Ureter (tissue), 1 donor: ENCODE measurements around the gene NUDCD3. TPM values are rescaled to one million over a fixed set of nuclear protein-coding genes. Genes with fewer than 3 reads are reported as not detected.

Experiments used
- DNase-seq: peaks from one replicate; pipeline ENCODE4 v3.0.0-alpha.2; 2020; ENCODE audit warnings: low spot score
- total RNA-seq: library from RNA; stranded (reverse); gene quantifications from one replicate; pipeline ENCODE4 v1.2.4, GENCODE V29; 2023
- donor health status: DM: yes; HTN: yes; CAD: no.

Gene NUDCD3
- 131 TPM for total RNA-seq

DNA sequence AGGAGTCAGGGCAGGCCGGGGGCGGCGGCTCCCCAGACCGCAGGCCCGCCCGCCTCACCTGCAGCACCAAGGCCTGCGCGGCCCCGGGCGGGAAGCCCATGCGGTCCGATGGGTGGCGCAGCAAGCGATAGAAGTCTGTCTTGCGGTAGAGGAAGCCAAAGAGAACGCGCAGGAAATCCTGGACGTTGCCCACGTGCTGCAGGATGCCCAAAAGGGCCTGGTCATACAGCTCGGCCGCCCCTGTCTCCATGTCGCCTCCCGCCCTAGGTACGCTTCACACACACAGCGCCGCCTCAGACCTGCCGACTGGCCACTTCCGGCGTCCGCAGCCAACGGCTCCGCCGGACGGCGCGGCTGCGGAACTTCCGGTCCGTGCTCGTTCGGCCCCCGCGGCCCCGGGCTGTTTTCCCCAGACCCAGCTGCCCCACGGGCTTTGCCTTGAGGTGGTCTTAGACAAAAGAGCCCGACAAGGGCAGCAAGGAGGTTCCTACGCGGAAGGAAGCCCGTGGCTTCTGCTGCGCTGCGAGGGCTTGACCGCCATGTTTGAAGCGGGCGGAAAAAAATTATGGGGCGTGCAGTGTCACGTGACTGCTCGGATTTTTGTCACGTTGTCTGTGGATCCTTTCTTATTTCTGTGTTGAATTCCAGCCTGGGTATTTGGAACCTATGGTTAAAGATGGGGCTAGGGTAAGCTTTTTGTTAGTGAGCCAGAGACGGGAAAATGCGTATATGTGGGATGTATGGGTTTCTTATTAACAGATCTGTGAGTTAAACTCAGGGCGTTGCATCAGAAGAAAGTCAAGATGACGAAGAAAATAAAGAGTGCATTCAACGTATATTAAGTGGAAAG lies at the start of gene NUDCD3:
Gene NUDCD3, minus strand, starts transcription at position 308 of the 850 bp plus-strand sequence. Its CDS starts 58 bp downstream, at position 250.
- DNase-seq = peak; percentile 82

DNA sequence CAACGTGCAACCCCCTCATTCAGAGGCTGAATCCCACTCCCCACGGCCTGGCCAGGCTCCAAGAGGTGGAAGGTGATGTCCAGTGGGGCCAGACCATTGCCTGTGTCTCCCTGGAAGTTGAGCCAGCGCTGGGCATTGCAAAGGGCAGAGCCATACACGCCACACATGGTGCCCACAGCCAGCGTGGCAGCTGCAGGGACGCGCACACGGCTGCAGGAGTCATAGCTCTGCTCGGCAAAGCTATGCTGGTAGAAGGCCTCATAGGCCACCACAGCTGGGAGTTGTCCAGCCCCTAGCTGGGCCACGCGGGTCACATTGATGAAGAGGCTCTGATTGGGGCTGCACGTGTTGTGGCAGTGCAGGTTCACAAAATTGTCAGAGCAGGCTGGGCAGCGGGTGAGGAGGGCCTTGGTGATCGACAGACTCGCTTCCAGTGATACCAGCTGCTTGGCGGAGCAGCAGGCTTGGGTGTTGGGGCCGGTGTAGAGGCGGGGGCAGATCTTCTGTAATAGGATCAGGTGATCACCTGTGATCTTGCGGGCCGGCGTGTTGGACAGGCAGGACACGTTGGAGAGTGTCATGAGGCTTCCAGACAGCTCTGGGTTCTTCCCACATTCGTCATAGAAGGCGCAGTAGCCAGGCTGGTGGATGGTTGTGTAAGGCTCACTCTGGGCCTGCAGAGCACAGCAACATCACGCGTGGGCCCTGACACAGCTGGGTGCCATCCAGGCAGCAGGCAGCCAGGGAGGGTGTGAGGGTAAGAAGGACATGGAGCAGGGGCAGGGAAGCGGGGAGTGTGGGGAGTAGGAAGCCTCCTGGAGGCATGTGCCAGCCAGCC lies 49.4 kb upstream of the NUDCD3 start:
- no peak for DNase-seq

DNA sequence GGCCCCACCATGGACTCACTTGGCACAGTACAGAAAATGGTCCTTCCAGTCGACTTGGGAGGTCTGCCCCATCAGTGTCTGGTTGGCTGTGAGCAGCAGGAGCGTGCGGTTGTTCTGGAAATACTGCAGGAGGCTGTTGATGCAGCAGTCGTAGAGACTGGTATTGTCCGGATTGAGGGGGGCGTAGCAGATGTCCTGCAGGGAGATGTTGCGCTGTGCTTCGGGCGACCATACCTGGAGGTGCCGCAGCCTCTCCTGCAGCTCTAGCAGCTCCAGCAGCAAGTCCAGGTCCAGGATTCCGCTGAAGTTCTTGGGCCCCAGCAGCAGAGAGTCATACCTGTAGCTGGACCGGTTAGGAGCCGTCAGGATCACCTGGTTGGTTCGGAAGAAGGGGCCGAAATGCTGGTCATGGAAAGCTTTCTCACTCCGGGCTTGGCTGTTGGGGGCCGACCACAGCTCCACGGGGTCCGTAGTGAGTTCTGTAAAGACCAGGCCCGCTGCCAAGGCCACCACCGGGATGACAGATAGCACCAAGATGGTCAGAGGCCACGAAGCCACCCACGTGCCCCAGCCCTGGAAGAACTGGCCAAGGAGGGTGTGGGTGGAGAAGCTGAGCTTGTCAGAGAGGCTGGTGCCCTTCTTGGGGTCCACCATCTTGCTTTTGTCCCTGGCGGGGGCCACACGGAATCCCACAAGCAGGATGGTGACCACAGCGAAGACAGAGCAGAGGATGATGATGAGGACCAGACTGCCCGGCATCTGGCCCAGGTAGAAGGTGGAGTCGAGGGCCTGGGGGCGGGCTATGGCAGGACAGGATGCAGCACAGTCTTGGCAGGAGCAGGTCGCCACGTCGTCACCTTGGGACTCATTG lies 48.6 kb upstream of the NUDCD3 start:
- DNase-seq = no peak

DNA sequence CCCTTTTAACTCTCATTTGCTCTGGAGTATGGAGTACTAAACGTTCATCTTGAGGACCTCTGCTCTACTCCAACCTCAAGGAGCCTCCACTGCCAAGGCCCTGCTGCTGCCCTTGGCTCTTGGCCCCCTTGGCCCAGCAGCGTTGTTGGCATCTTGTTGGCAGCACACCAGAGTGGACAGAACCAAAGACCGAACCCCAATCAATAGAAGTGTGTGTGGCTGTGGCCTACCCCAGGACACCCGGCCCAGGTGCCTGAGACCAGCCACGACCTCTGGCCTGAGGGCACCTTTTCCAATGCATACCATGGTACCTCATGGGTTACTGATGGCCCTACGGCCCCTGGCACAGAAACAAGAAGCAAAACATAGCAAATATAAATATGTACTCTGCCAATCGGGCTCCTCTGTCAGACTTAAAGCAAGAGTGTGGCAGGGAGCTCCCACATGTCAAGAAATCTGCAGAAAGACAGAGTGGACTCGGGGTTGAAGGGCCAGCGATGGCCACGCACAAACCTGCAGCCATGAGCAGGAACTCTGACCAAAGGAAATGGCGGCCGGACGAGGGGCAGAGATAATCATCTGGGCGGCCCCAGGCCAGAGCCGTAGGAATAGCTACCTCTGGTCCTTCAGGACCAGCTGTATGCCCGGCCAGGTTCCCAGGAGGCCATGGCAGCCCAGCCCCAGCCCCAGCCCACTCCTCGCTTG lies 47.8 kb upstream of the NUDCD3 start:
- DNase-seq = no peak

DNA sequence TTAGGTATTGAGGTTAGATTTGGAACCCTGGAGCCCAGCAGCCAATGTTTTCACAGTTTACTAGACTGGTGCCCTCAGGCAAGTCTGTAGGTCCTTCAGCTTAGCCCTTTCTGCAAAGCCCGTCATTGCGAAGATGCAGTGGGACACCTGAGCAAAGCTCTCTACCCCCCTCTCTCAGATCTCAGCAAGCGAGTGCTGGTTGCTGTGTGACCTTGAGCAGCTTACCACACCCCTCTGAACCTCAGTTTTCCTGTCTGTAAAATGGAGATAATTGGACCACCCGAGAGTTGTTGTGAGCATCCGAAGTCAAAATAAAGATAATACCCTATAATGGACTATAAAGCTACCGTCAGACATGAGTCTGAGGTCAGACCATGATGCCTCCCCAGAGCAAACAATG lies 47.0 kb upstream of the NUDCD3 start:
- no peak for DNase-seq

DNA sequence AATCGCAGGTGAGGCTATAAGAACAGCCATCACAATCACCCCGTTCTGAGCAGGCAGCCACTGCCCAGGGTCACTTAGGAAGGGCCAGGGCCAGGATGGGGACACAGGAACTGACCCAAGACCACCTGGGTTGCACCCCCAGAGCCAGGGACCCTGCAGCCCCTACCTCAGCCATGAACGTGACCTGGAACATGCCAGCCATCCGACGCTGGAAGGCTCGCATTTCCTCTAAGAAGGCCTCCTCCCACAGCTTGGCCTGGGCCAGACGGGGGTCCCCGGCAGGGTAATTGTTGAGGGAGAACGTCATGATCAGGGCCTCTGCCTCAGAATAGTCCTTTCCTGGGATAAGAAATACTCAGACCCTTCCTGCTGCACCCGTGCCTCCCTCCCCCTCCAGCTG lies 45.6 kb upstream of the NUDCD3 start:
- DNase-seq = no peak

DNA sequence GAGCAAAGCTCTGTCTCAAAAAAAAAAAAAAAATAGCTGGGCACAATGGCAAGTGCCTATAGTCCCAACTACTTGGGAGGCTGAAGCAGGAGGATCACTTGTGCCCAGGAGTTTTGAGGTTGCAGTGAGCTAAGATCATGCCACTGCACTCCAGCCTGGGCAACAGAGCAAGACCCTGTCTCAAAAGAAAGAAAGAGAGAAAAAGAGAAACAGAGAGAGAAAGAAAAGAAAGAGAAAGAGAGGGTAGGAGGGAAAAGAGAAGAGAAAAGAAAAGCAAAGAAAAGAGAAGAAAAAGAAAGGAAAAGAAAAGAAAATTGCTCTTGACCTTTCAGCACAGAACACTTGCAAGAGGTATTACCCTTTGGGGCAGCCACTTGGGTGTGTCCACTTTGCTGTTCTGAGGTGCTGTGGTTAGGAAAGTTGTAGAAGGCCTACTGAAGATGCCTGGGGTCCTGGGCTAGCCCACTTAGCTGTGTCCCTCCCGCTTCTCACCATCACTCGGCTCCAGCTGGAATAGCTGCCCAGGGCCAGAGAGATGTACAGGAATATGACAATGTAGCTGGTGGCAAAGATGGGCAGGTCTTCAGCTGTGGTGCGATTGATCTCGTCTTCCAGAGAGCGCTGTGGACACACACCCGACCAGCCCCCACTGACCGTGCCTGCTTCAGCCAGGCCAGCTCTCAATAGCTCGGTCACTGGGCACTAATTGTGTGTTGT lies 45.0 kb upstream of the NUDCD3 start:
- no peak for DNase-seq

DNA sequence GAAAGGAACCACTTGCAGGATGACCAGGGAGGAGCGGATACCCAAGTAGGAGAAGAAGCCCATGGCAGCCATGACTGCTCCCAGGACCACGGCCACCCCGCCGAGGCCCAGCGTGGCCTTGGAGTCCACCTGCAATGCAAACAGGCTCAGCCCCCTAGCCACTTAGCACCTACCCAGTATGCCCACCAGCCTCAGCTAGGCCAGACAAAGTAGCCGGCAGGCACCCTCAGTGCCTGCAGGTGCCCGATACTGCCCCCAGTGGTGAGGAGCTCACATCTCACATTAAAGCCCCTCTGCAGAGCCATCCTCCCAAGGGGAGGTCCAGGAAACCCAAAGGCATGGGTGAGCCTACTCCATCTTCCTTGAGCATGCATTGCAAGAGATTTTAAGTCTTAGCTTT lies 44.0 kb upstream of the NUDCD3 start:
- no peak for DNase-seq

DNA sequence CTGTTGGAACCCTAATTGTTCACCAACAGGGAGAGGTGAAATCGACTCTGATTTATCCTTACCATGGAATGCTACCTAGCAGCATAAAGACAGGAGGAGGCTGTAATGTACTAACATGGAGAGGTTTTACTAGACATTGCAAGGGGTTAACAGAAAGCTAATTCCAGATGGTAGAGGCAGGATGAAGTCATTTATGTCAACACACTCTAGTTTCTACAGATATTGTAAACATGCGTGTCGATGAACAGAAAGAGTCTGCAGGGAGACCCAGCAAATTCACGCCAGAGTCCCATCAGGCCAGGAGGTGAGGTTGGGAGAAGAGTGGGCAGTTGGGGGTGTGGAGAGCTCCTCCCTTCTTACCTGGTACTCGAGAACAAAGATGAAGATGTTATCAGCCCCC lies 43.6 kb upstream of the NUDCD3 start:
- no peak for DNase-seq

DNA sequence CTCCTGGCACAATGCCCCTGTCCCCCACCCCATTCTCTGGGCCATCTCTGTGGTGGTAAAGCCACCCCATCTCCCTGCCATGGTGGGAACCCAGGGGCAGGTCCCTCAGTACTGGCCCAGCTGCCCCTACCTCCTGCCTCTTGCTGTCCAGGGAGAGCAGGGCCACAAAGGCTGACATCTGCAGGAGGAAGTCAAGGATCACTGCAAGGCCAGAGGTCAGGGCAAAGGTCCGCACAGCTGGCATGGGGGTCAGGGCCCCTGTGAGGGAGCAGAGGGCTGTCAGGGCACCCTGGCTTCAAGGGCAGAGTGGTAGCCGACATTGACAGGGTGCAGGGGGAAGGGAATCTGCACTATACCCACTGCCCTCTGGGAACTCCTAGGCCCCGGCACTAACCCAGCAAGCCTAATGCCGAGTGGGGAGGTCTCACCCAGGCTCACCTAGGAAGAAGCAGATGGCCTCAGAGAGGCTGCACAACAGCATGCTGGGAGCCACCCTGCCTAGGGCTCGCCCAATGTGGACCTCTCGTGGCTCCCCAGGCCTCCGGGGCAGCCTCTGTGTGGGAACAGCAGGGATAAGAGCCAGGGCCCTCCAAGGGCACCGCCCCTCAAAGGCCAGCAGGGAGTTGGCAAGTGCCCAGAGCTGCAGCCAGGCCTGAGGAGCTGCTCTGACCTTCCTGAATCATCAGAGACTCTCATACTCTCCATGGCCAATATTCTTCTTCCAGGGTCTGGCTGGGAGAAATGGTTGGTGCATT lies 43.0 kb upstream of the NUDCD3 start:
- DNase-seq = no peak

DNA sequence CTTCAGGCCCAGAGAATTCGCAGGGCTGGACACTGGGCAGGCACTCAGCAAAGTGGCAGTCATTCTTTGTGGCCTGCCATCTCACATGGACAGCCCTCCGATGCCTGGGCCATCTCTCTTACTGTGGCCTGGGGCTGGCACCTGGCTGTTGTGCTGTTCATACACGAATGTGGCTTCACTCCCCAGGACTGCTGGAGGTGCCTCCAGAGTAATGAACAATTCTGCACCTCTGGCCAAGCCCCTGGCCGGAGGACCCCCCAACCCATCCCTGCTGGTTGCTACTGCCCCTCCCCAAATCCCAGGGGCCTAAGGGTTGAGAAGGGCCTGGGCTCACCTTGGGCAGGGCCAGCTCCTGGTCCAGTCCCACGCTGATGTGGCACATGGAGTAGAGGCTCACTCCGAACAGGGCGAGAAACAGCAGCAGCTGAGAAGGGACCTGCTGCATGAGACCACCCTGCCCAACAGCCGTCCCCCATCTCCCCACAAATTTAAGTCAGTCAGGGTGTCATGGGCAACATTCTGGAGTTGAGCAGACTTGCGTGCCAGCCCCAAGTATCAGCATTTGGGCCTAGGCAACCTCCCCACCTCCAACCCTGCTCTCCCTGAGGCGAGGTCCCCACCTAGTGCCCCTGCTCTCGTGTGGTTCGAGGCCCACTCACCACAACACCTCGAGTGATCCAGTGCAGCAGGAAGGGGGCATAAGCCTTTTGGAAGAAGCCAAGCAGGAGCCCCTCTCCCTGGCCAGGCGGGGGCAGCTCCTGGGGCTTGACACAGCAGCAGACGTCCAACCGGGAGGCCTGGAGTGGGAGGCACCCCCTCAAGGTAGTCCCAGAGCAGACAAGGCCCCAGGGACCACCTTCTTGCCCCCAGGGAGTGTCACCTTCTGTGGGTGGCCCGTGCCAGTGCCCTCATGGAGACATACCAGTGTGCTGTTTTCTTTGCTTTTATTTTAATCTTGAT lies 41.2 kb upstream of the NUDCD3 start:
- no peak for DNase-seq

DNA sequence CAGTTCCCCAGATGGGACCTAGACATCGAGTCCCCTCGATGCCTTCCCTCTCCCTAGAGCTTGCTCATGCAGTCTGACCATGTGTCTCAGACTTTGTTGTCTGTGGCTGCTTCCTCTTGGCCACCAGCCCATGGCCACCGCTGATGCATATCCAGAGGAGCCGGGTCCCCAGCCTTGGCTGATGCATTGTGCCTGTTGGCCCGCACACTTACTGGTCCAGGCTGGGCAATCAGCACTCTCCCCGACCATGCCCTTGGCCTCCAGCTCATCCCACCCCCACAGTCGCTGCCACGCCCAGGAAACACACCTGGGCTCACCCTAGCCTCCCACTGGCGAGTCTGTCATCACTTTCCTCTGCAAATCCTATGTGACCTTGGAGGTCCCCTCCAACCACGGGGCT lies 40.5 kb upstream of the NUDCD3 start:
- DNase-seq = peak; percentile 57

DNA sequence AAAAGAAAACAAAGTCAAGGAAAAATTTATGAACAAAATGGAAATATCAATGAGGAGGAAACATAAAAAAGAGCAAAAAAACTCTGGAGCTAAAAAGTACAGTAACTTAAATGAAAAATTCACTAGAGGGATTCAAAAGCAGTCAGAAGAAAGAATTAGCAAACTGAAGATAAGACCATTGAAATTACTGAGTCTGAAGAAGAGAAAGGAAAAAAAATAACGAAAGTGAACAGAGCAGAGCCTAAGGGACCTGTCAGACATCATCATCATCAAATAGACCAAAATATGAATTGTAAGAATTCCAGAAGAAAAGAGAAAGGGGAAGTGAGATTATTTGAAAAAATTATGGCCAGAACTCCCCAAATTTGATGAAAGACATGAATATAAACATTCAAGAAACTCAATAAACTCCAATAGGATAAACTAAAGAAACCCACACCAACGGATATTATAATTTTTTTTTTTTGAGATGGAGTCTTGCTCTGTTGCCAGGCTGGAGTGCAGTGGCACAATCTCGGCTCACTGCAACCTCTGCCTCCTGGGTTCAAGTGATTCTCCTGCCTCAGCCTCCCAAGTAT lies 34.4 kb upstream of the NUDCD3 start:
- DNase-seq = no peak

DNA sequence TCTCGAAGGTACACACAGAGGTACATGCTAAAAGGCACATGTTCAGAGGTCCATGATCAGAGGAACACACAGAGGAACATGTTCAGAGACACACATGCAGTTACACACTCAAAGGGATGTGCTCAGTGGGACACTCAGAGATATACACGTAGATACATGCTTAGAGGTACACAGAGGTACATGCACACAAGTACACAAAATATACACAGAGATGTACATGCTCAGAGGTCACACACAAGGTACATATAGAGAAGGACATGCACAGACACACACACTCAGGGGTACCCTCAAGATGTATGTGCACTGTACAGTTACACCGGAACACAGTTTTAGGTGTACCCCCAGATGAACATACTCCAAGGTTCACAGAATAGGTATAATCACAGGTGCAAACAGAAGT lies 31.9 kb upstream of the NUDCD3 start:
- no peak for DNase-seq

DNA sequence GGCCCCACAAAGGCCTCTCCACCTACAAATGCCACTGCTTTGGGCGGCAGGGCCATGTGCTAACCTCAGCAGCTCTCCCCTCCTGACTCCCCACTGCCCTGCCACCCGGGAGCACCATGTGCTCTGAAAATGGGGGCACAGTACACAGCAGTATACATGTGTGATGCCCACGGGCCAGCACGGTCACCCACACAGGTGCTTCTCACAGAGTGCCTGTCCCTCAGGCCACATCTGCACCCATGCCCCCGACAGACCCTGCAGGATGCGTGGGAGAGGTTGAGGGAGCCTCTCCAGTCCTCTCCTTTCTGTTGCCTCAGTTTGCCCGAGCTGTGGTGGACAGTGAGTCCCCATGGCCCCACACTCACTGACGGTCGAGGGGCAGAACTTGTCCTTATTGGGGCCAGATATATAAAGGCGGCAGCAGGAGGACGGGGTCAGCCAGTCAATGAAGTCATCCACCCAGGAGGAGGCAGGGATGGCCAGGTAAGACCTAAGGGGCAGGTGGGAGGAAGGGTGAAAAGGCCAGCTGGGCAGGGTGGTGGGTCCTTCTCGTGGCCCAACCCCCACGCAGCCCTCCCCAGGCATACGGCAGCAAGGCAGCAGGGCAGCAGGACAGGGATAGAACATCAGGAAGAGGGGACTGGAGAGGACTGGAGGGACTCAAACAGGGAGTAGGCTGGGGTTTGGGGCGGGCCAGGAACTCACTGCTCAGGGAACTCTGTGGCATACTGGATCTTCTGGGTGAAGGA lies 31.1 kb upstream of the NUDCD3 start:
- no peak for DNase-seq

DNA sequence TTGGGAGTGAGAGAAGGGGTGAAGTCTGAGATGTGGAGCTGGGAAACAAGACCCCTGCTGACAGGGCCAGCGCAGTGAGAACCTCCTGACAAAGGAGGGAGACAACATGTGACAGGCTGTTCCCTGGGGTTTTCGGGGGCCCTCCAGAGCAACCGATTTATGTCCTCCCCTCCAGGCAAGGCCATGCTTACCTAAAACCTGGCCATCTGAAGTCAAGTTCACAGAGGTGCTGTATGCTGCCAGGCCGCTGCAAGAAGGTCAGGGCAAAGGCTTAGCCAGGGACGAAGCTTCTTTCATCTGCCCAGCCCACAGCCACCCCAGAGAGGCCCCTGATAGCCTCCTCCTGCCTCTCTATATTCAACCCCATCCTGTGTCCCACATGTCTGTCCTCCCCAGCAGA lies 30.1 kb upstream of the NUDCD3 start:
- no peak for DNase-seq

DNA sequence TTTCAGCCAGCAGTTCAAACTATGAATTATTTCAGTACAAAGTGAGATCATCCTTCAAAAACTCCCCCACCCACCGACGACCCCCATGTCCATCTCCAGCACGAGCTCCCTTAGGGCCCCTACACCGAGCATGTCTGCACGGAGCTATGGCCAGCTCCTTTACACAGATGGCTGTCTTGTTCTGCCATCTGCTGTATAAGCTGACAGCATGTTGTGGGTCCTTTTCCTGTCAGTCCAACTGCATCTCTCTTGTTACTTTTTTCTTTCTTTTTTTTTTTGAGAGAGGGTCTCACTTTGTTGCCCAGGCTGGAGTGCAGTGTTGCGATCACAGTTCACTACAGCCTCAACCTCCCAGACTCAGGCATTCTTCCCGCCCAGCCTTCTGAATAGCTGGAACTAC lies 29.1 kb upstream of the NUDCD3 start:
- DNase-seq = no peak

DNA sequence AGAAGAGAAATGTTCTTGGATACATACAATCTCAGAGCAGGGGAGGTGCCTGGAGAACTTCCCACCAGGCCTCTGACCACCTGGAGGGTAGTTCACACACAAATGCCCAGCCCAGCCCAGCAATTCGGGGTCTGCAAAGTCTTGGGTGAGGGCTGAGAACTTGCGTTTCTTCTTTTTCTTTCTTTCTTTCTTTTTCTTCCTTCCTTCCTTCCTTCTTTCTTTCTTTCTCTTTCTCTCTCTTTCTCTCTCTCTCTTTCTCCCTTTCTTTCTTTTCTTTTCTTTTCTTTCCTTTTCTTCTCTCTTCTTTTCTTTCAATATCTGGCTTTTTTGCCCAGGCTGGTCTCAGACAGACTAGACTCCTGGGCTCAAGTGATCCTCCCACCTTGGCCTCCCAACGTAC lies 28.3 kb upstream of the NUDCD3 start:
- no peak for DNase-seq
